Measurements from ENCODE around the gene KSR1.

Gene KSR1

GRCh38 chr17:27492470-27492869 is 36.2 kb downstream of the KSR1 start:
- peaks cover 36 to 42% of the 10 kb centered on the region in 2 donors for H3K4me1 ChIP-seq (ENCODE audit: control insufficient read depth in 2 of 2, insufficient read depth in 1 of 2, low read depth in 1 of 2, low read length in 2 of 2)

DNA sequence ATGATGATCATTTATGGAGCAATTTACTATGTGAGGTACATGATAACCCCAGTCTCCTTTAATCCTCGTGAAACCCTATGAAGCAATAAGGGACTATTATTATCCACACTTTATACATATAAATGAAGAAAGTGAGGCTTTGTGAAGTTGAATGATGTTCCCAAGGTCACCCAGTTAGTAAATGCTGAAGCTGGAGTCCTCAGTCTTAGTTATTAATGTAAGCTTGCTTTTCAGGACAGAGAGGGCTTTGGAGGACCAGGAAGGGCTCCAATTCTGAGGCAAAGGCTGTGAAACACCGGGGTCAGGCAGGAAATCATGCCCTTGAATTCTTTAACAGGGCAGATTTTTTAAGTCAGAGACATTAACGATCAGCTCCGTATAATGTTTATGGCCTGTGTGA is 36.8 kb downstream of the KSR1 start:
- H3K4ac ChIP-seq (ENCODE audit: low read length) = no peak overlapping the region
- H2AK5ac ChIP-seq (ENCODE audit: low read depth, low read length) = no peak overlapping the region
- H3K9me3 ChIP-seq (replicated peaks in 1 of 2; ENCODE audit: control insufficient read depth in 2 of 2, insufficient read depth in 1 of 2, low read depth in 1 of 2, low read length in 2 of 2) = no peaks in the 10 kb centered on the region
- H3K4me2 ChIP-seq (ENCODE audit: insufficient read depth, low read length, poor library complexity, severe bottlenecking) = no peak overlapping the region
- no peak overlapping the region for H2BK5ac ChIP-seq (ENCODE audit: low read length)
- no peak overlapping the region for H4K8ac ChIP-seq (ENCODE audit: low read depth, low read length)
- DNase-seq (ENCODE audit: low spot score) = no peak
- H3K27me3 ChIP-seq (ENCODE audit: control insufficient read depth in 3 of 3, insufficient read depth in 3 of 3, low read depth in 1 of 3, low read length in 3 of 3) = no peaks in the 10 kb centered on the region
- no peak overlapping the region for H2BK120ac ChIP-seq (ENCODE audit: low read depth, low read length)
- no peak overlapping the region for H3K14ac ChIP-seq (ENCODE audit: low read length)
- H3K4me1 ChIP-seq (ENCODE audit: control insufficient read depth in 2 of 2, insufficient read depth in 1 of 2, low read depth in 1 of 2, low read length in 2 of 2) = peaks cover 36 to 42% of the 10 kb centered on the region in 2 donors
- no peak overlapping the region for H2AFZ ChIP-seq (ENCODE audit: low read length)
- H4K91ac ChIP-seq (ENCODE audit: low read depth, low read length, poor library complexity) = no peak overlapping the region
- WGBS, 2 donors (ENCODE audit: extremely low coverage in 2 of 2, insufficient read length in 2 of 2, insufficient replicate concordance in 1 of 2) = no CpG with 5 or more reads among the region's 4 CpGs
- no peaks in the 10 kb centered on the region for H3K36me3 ChIP-seq (replicated peaks in 1 of 2; ENCODE audit: control insufficient read depth in 2 of 2, insufficient read depth in 2 of 2, low read length in 2 of 2)
- H3K9ac ChIP-seq (ENCODE audit: low read depth, low read length, poor library complexity) = no peak overlapping the region
- no peaks in the 10 kb centered on the region for H3K79me1 ChIP-seq (ENCODE audit: low read depth, low read length)
- H3K23ac ChIP-seq (ENCODE audit: low read depth, low read length, poor library complexity) = no peak overlapping the region
- no peak overlapping the region for H3K4me3 ChIP-seq (ENCODE audit: low read length in 2 of 2)
- H2BK12ac ChIP-seq (ENCODE audit: low read length) = no peak overlapping the region
- no peak overlapping the region for H3K27ac ChIP-seq (replicated peaks; ENCODE audit: low read length)
- H2BK15ac ChIP-seq (ENCODE audit: low read length) = no peak overlapping the region
- no peak overlapping the region for H3K18ac ChIP-seq (ENCODE audit: low read length)

More at GRCh38 chr17:27492470-27492869, 36.2 kb downstream of the KSR1 start:
- Histone ChIP-seq H2BK120ac (ENCODE audit: low read depth, low read length) (no peak overlapping the region), H2AK5ac (ENCODE audit: low read depth, low read length) (no peak overlapping the region), H2BK12ac (ENCODE audit: low read length) (no peak overlapping the region), H3K4me3 (ENCODE audit: low read length in 2 of 2) (no peak overlapping the region), H3K18ac (ENCODE audit: low read length) (no peak overlapping the region), H3K23ac (ENCODE audit: low read depth, low read length, poor library complexity) (no peak overlapping the region), H3K9me3 (replicated peaks in 1 of 2; ENCODE audit: control insufficient read depth in 2 of 2, insufficient read depth in 1 of 2, low read depth in 1 of 2, low read length in 2 of 2) (peaks cover 0 to 2% of the 10 kb centered on the region in 2 donors), H3K4me2 (ENCODE audit: insufficient read depth, low read length, poor library complexity, severe bottlenecking) (no peak overlapping the region), H3K4ac (ENCODE audit: low read length) (no peak overlapping the region), H3K79me1 (ENCODE audit: low read depth, low read length) (no peaks in the 10 kb centered on the region), H3K27me3 (ENCODE audit: control insufficient read depth in 3 of 3, insufficient read depth in 3 of 3, low read depth in 1 of 3, low read length in 3 of 3) (no peaks in the 10 kb centered on the region), H3K36me3 (replicated peaks in 1 of 2; ENCODE audit: control insufficient read depth in 2 of 2, insufficient read depth in 2 of 2, low read length in 2 of 2) (no peaks in the 10 kb centered on the region), H4K91ac (ENCODE audit: low read depth, low read length, poor library complexity) (no peak overlapping the region), H3K14ac (ENCODE audit: low read length) (no peak overlapping the region), H3K27ac (replicated peaks; ENCODE audit: low read length) (no peak overlapping the region), H4K8ac (ENCODE audit: low read depth, low read length) (no peak overlapping the region), H2AFZ (ENCODE audit: low read length) (no peak overlapping the region), H2BK15ac (ENCODE audit: low read length) (no peak overlapping the region), H2BK5ac (ENCODE audit: low read length) (no peak overlapping the region), H3K9ac (ENCODE audit: low read depth, low read length, poor library complexity) (no peak overlapping the region)
- no CpG with 5 or more reads among the region's 3 CpGs for WGBS, 2 donors (ENCODE audit: extremely low coverage in 2 of 2, insufficient read length in 2 of 2, insufficient replicate concordance in 1 of 2)
- DNase-seq (ENCODE audit: low spot score) = no peak

DNA sequence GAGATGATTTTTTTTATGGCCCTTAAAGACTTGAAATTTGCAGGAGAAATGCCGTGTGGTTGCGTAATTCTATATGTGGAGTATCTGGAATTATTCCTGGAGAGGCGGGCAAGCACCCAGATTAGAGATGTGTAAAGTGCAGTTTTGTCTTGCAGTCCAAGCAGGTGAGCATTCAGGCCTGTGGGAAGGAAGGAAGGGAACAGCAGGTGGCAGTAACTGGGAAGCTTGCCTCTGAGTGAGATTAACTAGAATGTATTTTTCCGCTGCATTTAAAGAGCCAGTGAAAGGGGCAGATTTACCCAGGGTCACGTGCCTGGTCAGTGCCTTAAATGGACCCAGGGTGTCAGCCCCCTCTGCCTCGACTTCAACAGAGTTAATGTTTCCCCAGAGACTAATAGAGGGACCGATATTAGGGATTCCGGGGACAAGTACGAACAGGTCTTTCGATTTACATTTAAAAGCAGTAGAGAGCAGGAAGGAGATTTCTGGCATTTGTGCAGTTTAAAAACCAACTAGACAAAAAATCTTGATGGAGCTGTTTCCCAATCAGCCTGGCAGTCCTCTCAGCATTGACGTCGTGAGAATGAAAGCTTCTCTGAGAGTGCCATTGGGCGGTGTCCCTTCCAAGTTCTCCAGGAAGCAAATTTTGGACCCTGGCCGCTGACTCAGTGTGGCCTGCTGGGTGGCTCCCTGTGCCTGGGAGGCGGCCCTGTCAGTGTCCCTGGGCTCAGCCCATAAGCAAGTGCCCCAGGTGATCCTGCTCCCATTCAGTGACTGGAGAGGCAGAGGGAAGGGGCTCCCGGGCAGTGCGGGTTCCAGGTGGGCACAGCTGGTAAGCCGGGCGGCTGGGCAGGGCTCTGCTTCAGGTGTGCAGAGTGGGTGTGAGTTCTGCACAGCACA is 38.2 kb downstream of the KSR1 start:
- Histone ChIP-seq H3K4me1 (ENCODE audit: control insufficient read depth in 2 of 2, insufficient read depth in 1 of 2, low read depth in 1 of 2, low read length in 2 of 2) (peaks cover 36 to 38% of the 10 kb centered on the region in 2 donors), H3K4me3 (ENCODE audit: low read length in 2 of 2) (no peak overlapping the region), H2BK5ac (ENCODE audit: low read length) (peak overlapping the region; percentile 7)

DNA sequence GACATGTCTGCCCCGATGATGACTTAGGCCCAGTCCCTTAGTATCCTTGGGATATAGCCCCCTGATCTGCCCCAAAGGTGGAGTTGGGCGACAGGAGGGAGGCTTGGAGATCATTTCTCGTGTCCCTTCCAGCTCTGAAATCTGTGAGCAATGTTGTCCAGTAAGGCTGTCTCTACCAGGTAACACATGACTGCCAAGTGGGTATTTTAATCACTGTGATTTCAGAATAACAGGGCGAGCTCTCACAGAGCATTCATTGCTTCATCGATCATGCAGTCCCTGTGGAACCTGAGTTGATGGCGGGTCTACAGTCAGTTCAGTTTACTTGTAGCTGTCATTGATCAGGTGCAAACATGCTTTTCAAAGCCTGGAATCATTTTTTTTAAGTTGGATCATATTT is 39.2 kb downstream of the KSR1 start:
- no peak overlapping the region for H3K18ac ChIP-seq (ENCODE audit: low read length)
- H2AFZ ChIP-seq (ENCODE audit: low read length) = no peak overlapping the region
- WGBS, 2 donors (ENCODE audit: extremely low coverage in 2 of 2, insufficient read length in 2 of 2, insufficient replicate concordance in 1 of 2) = no CpG with 5 or more reads among the region's 6 CpGs
- H2BK15ac ChIP-seq (ENCODE audit: low read length) = peak overlapping the region; percentile 18
- H3K36me3 ChIP-seq (replicated peaks in 1 of 2; ENCODE audit: control insufficient read depth in 2 of 2, insufficient read depth in 2 of 2, low read length in 2 of 2) = no peaks in the 10 kb centered on the region
- DNase-seq (ENCODE audit: low spot score) = no peak
- H2BK5ac ChIP-seq (ENCODE audit: low read length) = peak overlapping the region; percentile 7
- no peak overlapping the region for H3K9ac ChIP-seq (ENCODE audit: low read depth, low read length, poor library complexity)
- H3K9me3 ChIP-seq (replicated peaks in 1 of 2; ENCODE audit: control insufficient read depth in 2 of 2, insufficient read depth in 1 of 2, low read depth in 1 of 2, low read length in 2 of 2) = peaks cover 2 to 5% of the 10 kb centered on the region in 2 donors
- H2BK12ac ChIP-seq (ENCODE audit: low read length) = no peak overlapping the region
- no peak overlapping the region for H4K91ac ChIP-seq (ENCODE audit: low read depth, low read length, poor library complexity)
- H3K27ac ChIP-seq (replicated peaks; ENCODE audit: low read length) = no peak overlapping the region
- H3K4ac ChIP-seq (ENCODE audit: low read length) = no peak overlapping the region
- H2AK5ac ChIP-seq (ENCODE audit: low read depth, low read length) = no peak overlapping the region
- peaks cover 33% of the 10 kb centered on the region in 2 donors for H3K4me1 ChIP-seq (ENCODE audit: control insufficient read depth in 2 of 2, insufficient read depth in 1 of 2, low read depth in 1 of 2, low read length in 2 of 2)
- H4K8ac ChIP-seq (ENCODE audit: low read depth, low read length) = no peak overlapping the region
- no peak overlapping the region for H3K4me2 ChIP-seq (ENCODE audit: insufficient read depth, low read length, poor library complexity, severe bottlenecking)
- no peaks in the 10 kb centered on the region for H3K79me1 ChIP-seq (ENCODE audit: low read depth, low read length)
- H3K4me3 ChIP-seq (ENCODE audit: low read length in 2 of 2) = no peak overlapping the region
- no peaks in the 10 kb centered on the region for H3K27me3 ChIP-seq (ENCODE audit: control insufficient read depth in 3 of 3, insufficient read depth in 3 of 3, low read depth in 1 of 3, low read length in 3 of 3)
- H3K14ac ChIP-seq (ENCODE audit: low read length) = no peak overlapping the region
- H3K23ac ChIP-seq (ENCODE audit: low read depth, low read length, poor library complexity) = peak overlapping the region; percentile 38
- H2BK120ac ChIP-seq (ENCODE audit: low read depth, low read length) = no peak overlapping the region

More for the DNA sequence above, 38.2 kb downstream of the KSR1 start:
- Histone ChIP-seq H3K27ac (replicated peaks; ENCODE audit: low read length) (peak overlapping the region; percentile 11), H3K27me3 (ENCODE audit: control insufficient read depth in 3 of 3, insufficient read depth in 3 of 3, low read depth in 1 of 3, low read length in 3 of 3) (no peaks in the 10 kb centered on the region), H3K4ac (ENCODE audit: low read length) (no peak overlapping the region), H3K23ac (ENCODE audit: low read depth, low read length, poor library complexity) (no peak overlapping the region), H3K9me3 (replicated peaks in 1 of 2; ENCODE audit: control insufficient read depth in 2 of 2, insufficient read depth in 1 of 2, low read depth in 1 of 2, low read length in 2 of 2) (no peaks in the 10 kb centered on the region), H2AFZ (ENCODE audit: low read length) (peak overlapping the region; percentile 43), H3K36me3 (replicated peaks in 1 of 2; ENCODE audit: control insufficient read depth in 2 of 2, insufficient read depth in 2 of 2, low read length in 2 of 2) (no peaks in the 10 kb centered on the region), H3K4me2 (ENCODE audit: insufficient read depth, low read length, poor library complexity, severe bottlenecking) (no peak overlapping the region), H2BK12ac (ENCODE audit: low read length) (no peak overlapping the region), H2AK5ac (ENCODE audit: low read depth, low read length) (peak overlapping the region; percentile 50), H2BK15ac (ENCODE audit: low read length) (peak overlapping the region; percentile 18), H4K91ac (ENCODE audit: low read depth, low read length, poor library complexity) (no peak overlapping the region), H3K14ac (ENCODE audit: low read length) (no peak overlapping the region), H3K9ac (ENCODE audit: low read depth, low read length, poor library complexity) (no peak overlapping the region), H2BK120ac (ENCODE audit: low read depth, low read length) (peak overlapping the region; percentile 85), H3K79me1 (ENCODE audit: low read depth, low read length) (no peaks in the 10 kb centered on the region), H3K18ac (ENCODE audit: low read length) (peak overlapping the region; percentile 44), H4K8ac (ENCODE audit: low read depth, low read length) (no peak overlapping the region)
- WGBS, 2 donors (ENCODE audit: extremely low coverage in 2 of 2, insufficient read length in 2 of 2, insufficient replicate concordance in 1 of 2) = no CpG with 5 or more reads among the region's 19 CpGs
- DNase-seq (ENCODE audit: low spot score) = no peak
